AG10803 (cell line): ENCODE measurements around the gene CUBN.

Source experiments
- DNase-seq: peaks from one replicate; pipeline ENCODE4 v3.0.0; 2010; ENCODE audit warnings: low read depth
- H3K4me3 ChIP-seq: 2 replicates; pipeline ENCODE4 v1.5.1; 2011; ENCODE audit warnings: mild to moderate bottlenecking, low read length, control low read depth
- TF ChIP-seq, protein P1 (sequence below): conservative IDR thresholded peaks from 2 replicates; pipeline ENCODE4 v1.5.1; 2011; ENCODE audit warnings: mild to moderate bottlenecking, low read length, control low read depth, inconsistent platforms

CUBN gene

DNA sequence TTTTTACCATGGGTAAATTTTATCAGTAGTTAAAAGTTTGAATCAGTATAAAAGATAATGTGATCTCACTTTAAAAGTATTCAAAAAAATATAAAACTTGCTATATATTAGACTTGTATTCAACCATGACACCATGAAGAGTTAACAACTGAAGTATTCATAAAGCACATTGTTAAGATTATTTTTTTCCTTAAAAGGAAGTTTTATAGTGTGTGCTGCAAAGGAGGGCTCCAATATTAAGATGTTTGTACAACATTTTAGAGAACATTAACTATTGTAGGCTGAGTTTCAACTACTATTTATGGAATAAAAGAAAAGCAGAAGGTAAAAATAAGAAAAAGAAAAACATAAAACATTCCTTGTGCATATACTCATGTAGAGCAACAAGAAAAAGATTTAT, 24.5 kb upstream of the CUBN start:
- TF ChIP-seq, protein P1, sequence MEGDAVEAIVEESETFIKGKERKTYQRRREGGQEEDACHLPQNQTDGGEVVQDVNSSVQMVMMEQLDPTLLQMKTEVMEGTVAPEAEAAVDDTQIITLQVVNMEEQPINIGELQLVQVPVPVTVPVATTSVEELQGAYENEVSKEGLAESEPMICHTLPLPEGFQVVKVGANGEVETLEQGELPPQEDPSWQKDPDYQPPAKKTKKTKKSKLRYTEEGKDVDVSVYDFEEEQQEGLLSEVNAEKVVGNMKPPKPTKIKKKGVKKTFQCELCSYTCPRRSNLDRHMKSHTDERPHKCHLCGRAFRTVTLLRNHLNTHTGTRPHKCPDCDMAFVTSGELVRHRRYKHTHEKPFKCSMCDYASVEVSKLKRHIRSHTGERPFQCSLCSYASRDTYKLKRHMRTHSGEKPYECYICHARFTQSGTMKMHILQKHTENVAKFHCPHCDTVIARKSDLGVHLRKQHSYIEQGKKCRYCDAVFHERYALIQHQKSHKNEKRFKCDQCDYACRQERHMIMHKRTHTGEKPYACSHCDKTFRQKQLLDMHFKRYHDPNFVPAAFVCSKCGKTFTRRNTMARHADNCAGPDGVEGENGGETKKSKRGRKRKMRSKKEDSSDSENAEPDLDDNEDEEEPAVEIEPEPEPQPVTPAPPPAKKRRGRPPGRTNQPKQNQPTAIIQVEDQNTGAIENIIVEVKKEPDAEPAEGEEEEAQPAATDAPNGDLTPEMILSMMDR: no peak
- DNase-seq: no peak
- no peak overlapping the region for H3K4me3 ChIP-seq

- H3K4me3 ChIP-seq: no peak overlapping the region
- DNase-seq: no peak
- TF ChIP-seq, protein P1: no peak
Measured at GRCh38 chr10:17153321-17153720, 23.7 kb upstream of the CUBN start.

DNA sequence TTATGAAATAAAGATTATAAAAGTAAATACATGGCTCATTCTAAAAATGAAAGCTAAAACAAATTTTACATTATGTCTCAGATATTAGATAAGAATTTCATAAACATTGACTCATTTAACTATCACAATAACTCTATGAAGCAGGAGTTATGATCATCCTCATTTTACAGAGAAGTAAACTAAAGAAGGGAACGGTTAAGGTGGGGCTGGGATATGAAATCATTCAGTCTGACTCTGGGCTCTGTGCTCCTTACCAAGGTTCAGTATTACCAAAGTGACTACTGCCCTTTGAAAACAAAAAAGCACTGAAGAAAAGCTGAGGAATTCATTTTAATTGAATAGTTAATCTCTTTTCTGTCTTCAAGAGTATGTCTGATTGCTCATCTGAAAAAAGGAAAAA, 22.1 kb upstream of the CUBN start:
- no peak for DNase-seq
- TF ChIP-seq, protein P1: no peak
- no peak overlapping the region for H3K4me3 ChIP-seq

DNA sequence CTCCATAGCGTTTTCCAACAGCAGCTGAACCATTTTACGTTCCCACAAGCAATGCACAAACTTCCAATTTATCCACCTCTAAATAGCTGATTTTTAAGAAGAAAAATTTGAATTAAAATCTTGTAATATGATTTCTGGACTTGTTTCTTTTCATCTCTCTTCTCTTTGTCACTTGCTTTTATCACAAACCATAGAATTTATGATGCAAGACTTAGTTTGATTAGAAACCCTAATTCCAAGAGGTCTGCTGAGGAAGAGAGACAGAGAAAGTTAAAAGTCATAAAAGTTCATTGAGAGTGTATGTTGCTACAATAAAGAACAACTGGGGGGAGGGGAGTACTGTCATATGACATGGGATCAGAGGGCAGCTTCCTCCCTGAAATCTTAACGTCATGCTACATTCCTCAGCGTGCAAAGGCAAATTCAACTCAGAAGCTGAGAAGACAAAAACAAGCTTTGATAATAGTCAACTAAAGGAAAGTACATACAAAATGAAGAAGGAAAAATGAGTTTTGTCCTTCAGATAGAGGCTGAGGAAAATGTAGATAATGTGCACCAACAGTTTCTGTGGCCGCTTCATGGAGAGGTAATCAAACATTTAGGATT, 18.4 kb upstream of the CUBN start:
- TF ChIP-seq, protein P1: no peak
- no peak overlapping the region for H3K4me3 ChIP-seq
- DNase-seq: no peak

- TF ChIP-seq, protein P1: no peak
- no peak for DNase-seq
- no peak overlapping the region for H3K4me3 ChIP-seq
Measured at GRCh38 chr10:17146892-17147291, 17.3 kb upstream of the CUBN start.

DNA sequence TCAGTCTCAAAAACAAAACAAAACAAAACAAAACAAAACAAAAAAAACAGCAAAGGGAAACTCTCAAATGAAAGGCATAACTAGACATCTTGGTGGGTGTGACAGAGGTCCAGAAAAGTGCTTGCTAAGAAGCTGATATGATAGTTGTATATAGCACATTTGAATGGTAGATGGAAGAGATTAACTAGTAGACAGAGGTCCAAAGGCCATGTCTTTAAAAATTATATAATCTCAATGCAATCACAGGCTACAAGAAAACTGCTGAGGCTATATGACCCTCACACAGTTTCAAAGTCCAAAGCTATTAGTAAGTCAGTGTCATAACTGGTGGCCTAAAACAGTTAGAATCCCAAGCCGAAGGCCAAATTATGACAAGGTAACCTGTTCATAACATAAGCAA, 15.6 kb upstream of the CUBN start:
- H3K4me3 ChIP-seq: no peak overlapping the region
- TF ChIP-seq, protein P1: no peak
- no peak for DNase-seq

DNA sequence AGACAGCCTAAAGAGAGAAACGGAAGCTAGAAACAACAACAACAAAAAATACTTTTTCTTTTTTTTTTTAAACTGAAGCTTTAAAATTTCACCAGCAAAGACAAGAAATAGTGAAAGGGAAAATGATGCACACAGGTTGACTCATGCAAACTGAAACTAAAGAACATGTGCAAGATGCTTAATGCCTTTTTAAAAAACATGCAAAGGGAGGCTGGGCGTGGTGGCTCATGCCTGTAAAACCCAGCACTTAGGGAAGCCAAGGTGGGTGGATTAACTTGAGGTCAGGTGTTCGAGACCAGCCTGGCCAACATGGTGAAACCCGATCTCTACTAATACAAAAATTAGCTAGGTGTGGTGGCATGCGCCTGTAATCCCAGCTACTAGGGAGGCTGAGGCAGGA, 15.1 kb upstream of the CUBN start:
- no peak overlapping the region for H3K4me3 ChIP-seq
- TF ChIP-seq, protein P1: no peak
- peak; percentile 22 for DNase-seq
